ENCODE data around the gene RGS14. TPM values are rescaled to one million over a fixed set of nuclear protein-coding genes. Genes with fewer than 3 reads are reported as not detected.
"Not testable (repeated sequence)": the region's sequence is repeated elsewhere in the genome, so short reads cannot be mapped to it uniquely, and the experiment has no call there.

Gene RGS14
- total and polyA plus RNA-seq, 4 donors, result 9.3 to 32.8 (median 23.1) TPM

GRCh38 chr5:177410575-177410974, 52.9 kb downstream of the RGS14 start:
- Histone ChIP-seq H3K4me1 (ENCODE audit: control insufficient read depth in 5 of 5, insufficient read depth in 5 of 5, low read length in 5 of 5) (no peaks in the 10 kb centered on the region), H3K27ac (ENCODE audit: low read depth in 1 of 2, low read length in 1 of 2) (no peak overlapping the region), H3K27me3 (ENCODE audit: control insufficient read depth in 3 of 3, insufficient read depth in 3 of 3, low read length in 2 of 3) (peaks cover 0 to 3% (median 0%) of the 10 kb centered on the region in 3 donors), H3K9ac (ENCODE audit: insufficient read depth in 1 of 2, low read length in 2 of 2) (no peak overlapping the region), H3K4me3 (no peak overlapping the region), H3K9me3 (ENCODE audit: control insufficient read depth in 4 of 4, insufficient read depth in 3 of 4, low read length in 3 of 4) (no peaks in the 10 kb centered on the region), H3K36me3 (ENCODE audit: control insufficient read depth in 4 of 4, insufficient read depth in 4 of 4, low read length in 4 of 4) (no peaks in the 10 kb centered on the region)
- WGBS, 2 donors, result 35 to 63% methylated on average over 3 of the region's 3 CpGs
- TF ChIP-seq CTCF (IDR thresholded peaks at IDR 0.05; ENCODE audit: control extremely low read depth, extremely low read depth), result no peak
- ATAC-seq (ENCODE audit: insufficient read depth, low FRiP score) (no peak), DNase-seq (no peak)

GRCh38 chr5:177412603-177413233, 55.0 kb downstream of the RGS14 start:
- no peak overlapping the region for H3K9ac ChIP-seq (ENCODE audit: insufficient read depth in 1 of 2, low read length in 2 of 2)

DNA sequence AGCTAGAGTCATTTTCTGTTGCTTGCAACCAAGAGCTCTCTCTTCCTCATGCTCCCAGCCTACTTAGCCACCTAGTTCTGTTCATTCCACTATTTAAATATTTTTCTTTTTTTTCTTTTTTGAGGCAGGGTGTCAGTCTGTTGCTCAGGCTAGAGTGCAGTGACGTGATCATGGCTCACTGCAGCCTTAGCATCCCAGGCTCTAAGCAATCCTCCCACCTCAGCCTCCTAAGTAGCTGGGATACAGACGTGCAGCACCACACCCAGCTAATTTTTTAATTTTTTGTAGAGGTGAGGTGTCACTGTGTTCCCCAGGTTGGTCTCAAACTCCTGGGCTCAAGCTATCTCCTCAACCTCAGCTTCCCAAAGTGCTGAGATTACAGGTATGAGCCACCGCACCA, 56.8 kb downstream of the RGS14 start:
- WGBS, 2 donors, result 85 to 87% methylated on average over 3 of the region's 3 CpGs
- Histone ChIP-seq H3K9ac (ENCODE audit: insufficient read depth in 1 of 2, low read length in 2 of 2) (no peak overlapping the region), H3K4me1 (ENCODE audit: control insufficient read depth in 5 of 5, insufficient read depth in 5 of 5, low read length in 5 of 5) (no peaks in the 10 kb centered on the region), H3K27me3 (ENCODE audit: control insufficient read depth in 3 of 3, insufficient read depth in 3 of 3, low read length in 2 of 3) (peaks cover 0 to 3% (median 0%) of the 10 kb centered on the region in 3 donors), H3K27ac (ENCODE audit: low read depth in 1 of 2, low read length in 1 of 2) (no peak overlapping the region), H3K4me3 (no peak overlapping the region), H3K36me3 (ENCODE audit: control insufficient read depth in 4 of 4, insufficient read depth in 4 of 4, low read length in 4 of 4) (no peaks in the 10 kb centered on the region), H3K9me3 (ENCODE audit: control insufficient read depth in 4 of 4, insufficient read depth in 3 of 4, low read length in 3 of 4) (no peaks in the 10 kb centered on the region)
- ATAC-seq (ENCODE audit: insufficient read depth, low FRiP score) (no peak), DNase-seq (no peak)
- no peak for TF ChIP-seq CTCF (IDR thresholded peaks at IDR 0.05; ENCODE audit: control extremely low read depth, extremely low read depth)

More at GRCh38 chr5:177412603-177413233, 55.0 kb downstream of the RGS14 start:
- 74 to 85% methylated on average over 8 of the region's 8 CpGs for WGBS, 2 donors
- DNase-seq, result no peak
- Histone ChIP-seq H3K9me3 (ENCODE audit: control insufficient read depth in 4 of 4, insufficient read depth in 3 of 4, low read length in 3 of 4) (no peaks in the 10 kb centered on the region), H3K4me3 (no peak overlapping the region), H3K36me3 (ENCODE audit: control insufficient read depth in 4 of 4, insufficient read depth in 4 of 4, low read length in 4 of 4) (no peaks in the 10 kb centered on the region), H3K27me3 (ENCODE audit: control insufficient read depth in 3 of 3, insufficient read depth in 3 of 3, low read length in 2 of 3) (peaks cover 0 to 3% (median 0%) of the 10 kb centered on the region in 3 donors), H3K27ac (ENCODE audit: low read depth in 1 of 2, low read length in 1 of 2) (no peak overlapping the region), H3K4me1 (ENCODE audit: control insufficient read depth in 5 of 5, insufficient read depth in 5 of 5, low read length in 5 of 5) (no peaks in the 10 kb centered on the region)
- no peak for ATAC-seq (ENCODE audit: insufficient read depth, low FRiP score)
- TF ChIP-seq CTCF (IDR thresholded peaks at IDR 0.05; ENCODE audit: control extremely low read depth, extremely low read depth), result no peak

DNA sequence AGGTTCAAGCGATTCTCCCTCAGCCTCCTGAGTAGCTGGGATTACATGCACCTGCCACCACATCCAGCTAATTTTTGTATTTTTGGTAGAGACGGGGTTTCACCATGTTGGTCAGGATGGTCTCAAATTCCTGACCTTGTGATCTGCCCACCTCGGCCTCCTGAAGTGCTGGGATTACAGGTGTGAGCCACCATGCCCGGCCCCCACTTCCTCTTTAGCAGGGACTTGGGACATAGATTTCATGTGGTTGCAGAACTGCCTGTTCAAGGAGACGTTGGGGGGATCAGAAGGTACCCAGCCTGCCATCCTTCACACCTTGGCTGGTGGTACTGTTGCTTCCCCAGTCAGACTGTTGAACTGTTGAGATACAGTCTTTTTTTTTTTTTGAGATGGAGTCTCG, 59.4 kb downstream of the RGS14 start:
- H3K27me3 ChIP-seq (ENCODE audit: control insufficient read depth in 3 of 3, insufficient read depth in 3 of 3, low read length in 2 of 3); H3K4me1 ChIP-seq (ENCODE audit: control insufficient read depth in 5 of 5, insufficient read depth in 5 of 5, low read length in 5 of 5); H3K4me3 ChIP-seq; H3K36me3 ChIP-seq (ENCODE audit: control insufficient read depth in 4 of 4, insufficient read depth in 4 of 4, low read length in 4 of 4); H3K9me3 ChIP-seq (ENCODE audit: control insufficient read depth in 4 of 4, insufficient read depth in 3 of 4, low read length in 3 of 4); H3K27ac ChIP-seq (ENCODE audit: low read depth in 1 of 2, low read length in 1 of 2); ATAC-seq (ENCODE audit: insufficient read depth, low FRiP score); DNase-seq; H3K9ac ChIP-seq (ENCODE audit: insufficient read depth in 1 of 2, low read length in 2 of 2): not testable (repeated sequence)
- WGBS, 2 donors, result 58 to 80% methylated on average over 6 of the region's 6 CpGs

Data from lung (tissue), 12 donors.